ENCODE results near the gene EXD2. TPM values are rescaled to one million over a fixed set of nuclear protein-coding genes. Genes with fewer than 3 reads are reported as not detected.
"Not testable (repeated sequence)": the region's sequence is repeated elsewhere in the genome, so short reads cannot be mapped to it uniquely, and the experiment has no call there.

The EXD2 gene
- total and polyA plus RNA-seq, 8 donors: 3.4 to 25.4 (median 9.4) TPM

DNA sequence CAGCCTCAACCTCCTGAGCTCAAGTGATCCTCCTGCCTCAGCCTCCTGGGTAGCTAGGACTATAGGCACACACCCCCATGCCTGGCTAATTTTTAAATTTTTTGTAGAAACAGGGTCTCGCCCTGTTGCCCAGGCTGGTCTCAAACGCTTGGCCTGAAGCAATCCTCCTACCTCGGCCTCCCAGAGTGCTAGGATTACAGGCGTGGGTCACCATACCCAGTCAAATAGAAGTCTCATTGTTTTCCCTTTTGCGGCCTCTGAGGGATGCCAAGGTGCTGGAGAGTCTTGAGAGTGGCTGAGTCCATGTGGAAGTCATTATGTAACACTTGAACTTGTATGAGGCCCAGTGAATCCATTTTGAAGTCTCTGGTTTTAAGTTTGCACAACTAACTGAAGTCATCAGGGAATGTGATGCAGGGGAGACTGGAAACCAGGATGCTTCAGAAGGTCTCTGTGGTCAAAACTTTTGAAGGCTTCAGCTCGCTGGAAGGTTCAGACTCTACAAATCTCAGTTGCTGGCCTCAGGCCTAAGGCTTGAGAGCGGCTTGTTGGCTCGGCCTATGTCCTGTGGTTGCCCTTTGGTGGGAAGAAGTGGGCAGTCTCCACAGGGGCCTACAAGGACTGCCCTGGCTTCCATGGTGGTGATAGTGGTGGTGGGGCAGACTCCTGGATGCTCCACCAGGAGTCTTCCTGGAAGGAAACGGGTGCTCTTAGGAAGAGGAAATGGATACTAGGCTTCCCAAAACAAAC, 97.8 kb downstream of the EXD2 start:
- 89 to 95% (median 91%) methylated on average over 8 to 9 of the region's 9 CpGs for WGBS, 5 donors
- no peak for DNase-seq
- H3K4me1 ChIP-seq: peaks cover 0 to 20% (median 17%) of the 10 kb centered on the region in 4 donors
- intact Hi-C loops (cut with DNase I; ENCODE audit: low total_unique reads): no loop called here
- TF ChIP-seq POLR2A (IDR thresholded peaks at IDR 0.05): no peak
- no peak for TF ChIP-seq POLR2AphosphoS5 (IDR thresholded peaks at IDR 0.05)
- TF ChIP-seq, protein P1, sequence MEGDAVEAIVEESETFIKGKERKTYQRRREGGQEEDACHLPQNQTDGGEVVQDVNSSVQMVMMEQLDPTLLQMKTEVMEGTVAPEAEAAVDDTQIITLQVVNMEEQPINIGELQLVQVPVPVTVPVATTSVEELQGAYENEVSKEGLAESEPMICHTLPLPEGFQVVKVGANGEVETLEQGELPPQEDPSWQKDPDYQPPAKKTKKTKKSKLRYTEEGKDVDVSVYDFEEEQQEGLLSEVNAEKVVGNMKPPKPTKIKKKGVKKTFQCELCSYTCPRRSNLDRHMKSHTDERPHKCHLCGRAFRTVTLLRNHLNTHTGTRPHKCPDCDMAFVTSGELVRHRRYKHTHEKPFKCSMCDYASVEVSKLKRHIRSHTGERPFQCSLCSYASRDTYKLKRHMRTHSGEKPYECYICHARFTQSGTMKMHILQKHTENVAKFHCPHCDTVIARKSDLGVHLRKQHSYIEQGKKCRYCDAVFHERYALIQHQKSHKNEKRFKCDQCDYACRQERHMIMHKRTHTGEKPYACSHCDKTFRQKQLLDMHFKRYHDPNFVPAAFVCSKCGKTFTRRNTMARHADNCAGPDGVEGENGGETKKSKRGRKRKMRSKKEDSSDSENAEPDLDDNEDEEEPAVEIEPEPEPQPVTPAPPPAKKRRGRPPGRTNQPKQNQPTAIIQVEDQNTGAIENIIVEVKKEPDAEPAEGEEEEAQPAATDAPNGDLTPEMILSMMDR (IDR thresholded peaks at IDR 0.05): no peak
- no peak for TF ChIP-seq EP300 (IDR thresholded peaks at IDR 0.05)
- H3K4me3 ChIP-seq: no peak overlapping the region
- no peaks in the 10 kb centered on the region for H3K9me3 ChIP-seq
- H3K36me3 ChIP-seq: no peaks in the 10 kb centered on the region
- peak overlapping the region in 3 of 5 donors; percentile 7 to 65 (median 14) for H3K27ac ChIP-seq
- no peaks in the 10 kb centered on the region for H3K27me3 ChIP-seq

DNA sequence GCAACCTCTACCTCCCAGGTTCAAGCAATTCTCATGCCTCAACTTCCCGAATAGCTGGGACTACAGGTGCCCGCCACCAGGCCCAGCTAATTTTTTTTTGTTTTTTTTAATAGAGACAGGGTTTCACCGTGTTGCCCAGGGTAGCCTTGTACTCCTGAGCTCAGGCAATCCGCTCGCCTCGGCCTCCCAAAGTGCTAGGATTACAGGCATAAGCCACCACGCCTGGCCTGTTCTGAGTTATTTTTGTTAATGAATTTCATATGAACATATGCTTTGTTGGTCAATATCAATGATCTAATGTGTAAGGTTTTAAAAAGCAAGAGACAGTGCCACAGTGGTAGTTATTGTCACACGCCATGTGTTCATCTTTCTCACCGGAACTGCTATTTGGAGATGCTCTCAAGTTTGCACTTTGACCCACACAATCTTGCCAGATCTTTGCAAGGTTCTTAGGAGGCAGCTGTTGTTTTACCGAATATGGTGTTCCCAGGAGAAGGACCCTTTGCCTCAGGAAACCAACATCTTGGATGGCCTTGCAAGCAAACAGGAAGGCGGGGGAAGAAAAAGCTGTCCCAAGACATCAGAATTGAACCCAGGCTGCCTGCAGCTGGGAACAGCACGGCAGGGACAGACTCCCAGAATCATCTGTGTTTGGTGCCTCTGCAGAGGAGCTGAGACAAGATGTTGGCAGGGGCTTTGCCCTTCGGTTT, 98.7 kb downstream of the EXD2 start:
- no peaks in the 10 kb centered on the region for H3K27me3 ChIP-seq
- intact Hi-C loops (cut with DNase I; ENCODE audit: low total_unique reads): no loop called here
- H3K4me3 ChIP-seq: no peak overlapping the region
- peaks cover 0 to 20% (median 17%) of the 10 kb centered on the region in 4 donors for H3K4me1 ChIP-seq
- no peaks in the 10 kb centered on the region for H3K36me3 ChIP-seq
- WGBS, 5 donors: 78 to 86% (median 81%) methylated on average over 13 of the region's 13 CpGs
- TF ChIP-seq, protein P1 (IDR thresholded peaks at IDR 0.05): no peak
- TF ChIP-seq POLR2A (IDR thresholded peaks at IDR 0.05) (no peak), POLR2AphosphoS5 (IDR thresholded peaks at IDR 0.05) (no peak), EP300 (IDR thresholded peaks at IDR 0.05) (no peak)
- no peaks in the 10 kb centered on the region for H3K9me3 ChIP-seq
- H3K27ac ChIP-seq: peak overlapping the region in 3 of 5 donors; percentile 7 to 65 (median 14)
- no peak for DNase-seq

DNA sequence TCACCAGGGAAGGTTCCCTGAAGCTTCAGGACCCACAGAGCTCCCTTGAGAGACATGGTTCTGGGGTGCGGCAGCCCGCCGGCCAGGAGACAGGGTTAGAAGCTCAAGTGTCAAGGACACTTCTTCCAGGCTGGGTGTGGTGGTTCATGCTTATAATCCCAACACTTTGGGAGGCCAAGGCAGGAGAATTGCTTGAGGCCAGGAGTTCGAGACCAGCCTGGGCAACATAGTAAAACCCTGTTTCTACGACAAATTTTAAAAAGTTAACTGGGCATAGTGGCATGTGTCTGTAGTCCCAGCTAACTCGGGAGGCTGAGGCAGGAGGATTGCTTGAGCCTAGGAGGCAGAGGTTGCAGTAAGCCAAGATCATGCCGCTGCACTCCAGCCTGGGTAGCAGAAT, 99.6 kb downstream of the EXD2 start:
- H3K27me3 ChIP-seq; H3K4me3 ChIP-seq; H3K9me3 ChIP-seq; intact Hi-C loops (cut with DNase I; ENCODE audit: low total_unique reads); H3K36me3 ChIP-seq; DNase-seq: not testable (repeated sequence)
- 91 to 97% (median 93%) methylated on average over 7 of the region's 7 CpGs for WGBS, 5 donors
- Histone ChIP-seq H3K27ac (peak overlapping the region in 1 of 5 donors; percentile 3), H3K4me1 (peaks cover 0 to 20% (median 17%) of the 10 kb centered on the region in 4 donors)

DNA sequence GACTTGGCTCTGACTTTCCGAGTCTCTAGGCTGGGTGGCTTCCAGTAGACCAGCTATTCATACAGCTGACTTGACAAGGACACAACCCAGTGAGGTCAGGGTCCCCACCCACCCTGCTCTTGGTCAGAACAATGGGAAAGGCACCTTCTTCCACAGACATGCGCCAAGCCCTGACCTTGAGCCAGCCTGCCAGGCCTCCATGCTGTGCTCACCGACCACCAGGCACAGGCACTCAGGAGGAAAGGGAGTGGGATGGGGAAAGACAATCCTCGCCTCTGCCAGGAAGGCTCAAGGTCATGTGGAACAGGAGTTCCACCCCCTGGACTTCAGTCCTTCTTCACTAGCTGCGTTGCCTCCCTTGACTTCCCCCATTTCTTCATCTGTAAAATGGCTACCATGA, 100.1 kb downstream of the EXD2 start:
- Histone ChIP-seq H3K27me3 (no peaks in the 10 kb centered on the region), H3K9me3 (no peaks in the 10 kb centered on the region), H3K4me3 (no peak overlapping the region), H3K4me1 (peaks cover 0 to 20% (median 17%) of the 10 kb centered on the region in 4 donors), H3K27ac (no peak overlapping the region), H3K36me3 (no peaks in the 10 kb centered on the region)
- TF ChIP-seq POLR2AphosphoS5 (IDR thresholded peaks at IDR 0.05) (no peak), EP300 (IDR thresholded peaks at IDR 0.05) (no peak), POLR2A (IDR thresholded peaks at IDR 0.05) (no peak)
- TF ChIP-seq, protein P1 (IDR thresholded peaks at IDR 0.05): no peak
- DNase-seq: no peak
- 64 to 78% (median 73%) methylated on average over 5 of the region's 5 CpGs for WGBS, 5 donors
- intact Hi-C loops (cut with DNase I; ENCODE audit: low total_unique reads): no loop called here

All from stomach (tissue), 9 donors.